HG02973 (cell line): Measurements from ENCODE around the gene KCTD16.

ENCODE experiments used
- ATAC-seq: cut with Tn5 transposase; IDR thresholded peaks from one replicate; pipeline ENCODE4 v1.9.1; 2021; ENCODE audit warnings: moderate library complexity; ENCODE audit not compliant: unreplicated experiment

The KCTD16 gene

DNA sequence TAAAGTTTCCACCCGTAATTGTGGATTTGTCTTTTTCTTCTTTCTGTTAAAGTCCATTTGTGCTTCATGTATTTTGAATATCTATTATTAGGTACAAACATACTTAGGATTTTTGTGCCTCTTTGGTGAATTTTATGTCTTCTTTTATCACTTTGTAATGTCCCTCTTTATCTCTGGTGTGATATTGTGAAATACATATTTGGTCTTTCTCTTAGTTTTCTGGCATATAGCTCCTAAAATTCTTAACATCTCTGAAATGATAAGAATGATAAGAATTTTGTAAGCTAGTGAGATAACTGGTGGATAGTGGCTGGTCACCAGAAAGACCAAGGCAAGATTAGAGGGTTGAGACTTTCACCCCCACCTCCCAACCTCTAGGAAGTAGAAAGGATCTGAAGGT is 111.1 kb downstream of the KCTD16 start:
- no peak for ATAC-seq

DNA sequence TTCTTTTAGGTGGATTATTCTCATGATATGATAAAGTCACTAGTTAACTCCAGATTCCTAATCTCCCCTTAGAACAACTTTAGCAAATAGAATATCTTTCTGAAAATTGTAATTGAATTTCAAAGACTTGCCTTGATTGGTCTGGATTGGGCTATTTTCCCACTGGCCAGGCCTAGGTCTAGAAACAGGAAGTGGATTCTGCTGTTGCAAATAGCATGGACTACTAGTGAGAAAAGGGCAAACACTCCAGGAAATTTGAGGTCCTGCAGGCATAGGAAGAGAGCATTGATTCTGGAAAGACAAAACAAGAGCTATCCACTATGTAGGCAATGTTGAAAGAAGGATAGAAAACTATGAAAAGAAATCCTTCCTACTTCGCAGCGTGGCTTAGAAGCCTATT is 113.4 kb downstream of the KCTD16 start:
- ATAC-seq = no peak

DNA sequence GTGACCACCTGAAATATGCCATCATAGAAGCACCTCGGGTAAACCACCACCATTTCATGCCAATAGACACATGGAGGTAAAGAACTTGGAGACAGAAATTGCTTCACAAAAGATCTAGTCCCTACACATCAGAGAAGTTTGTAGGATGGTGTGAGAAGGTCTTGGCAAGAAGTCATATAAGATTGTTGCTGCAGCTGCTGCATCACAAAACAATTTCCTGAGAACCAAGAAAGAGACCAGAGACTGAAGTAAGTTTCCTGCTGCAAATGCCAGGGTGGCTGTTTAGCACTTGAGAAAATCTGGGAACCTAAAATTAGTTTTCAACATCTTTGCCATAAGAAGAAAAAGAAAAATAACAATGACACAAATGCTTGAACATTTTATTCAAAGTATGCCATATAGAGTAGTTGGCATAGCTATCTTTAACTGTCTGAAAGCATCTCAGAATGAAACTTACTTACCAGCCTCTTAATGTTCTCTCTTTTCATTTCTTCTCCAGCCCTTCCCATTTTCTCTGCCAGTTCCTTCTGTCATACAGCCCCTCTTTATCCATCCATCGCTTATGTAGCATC is 114.3 kb downstream of the KCTD16 start:
- ATAC-seq = no peak

DNA sequence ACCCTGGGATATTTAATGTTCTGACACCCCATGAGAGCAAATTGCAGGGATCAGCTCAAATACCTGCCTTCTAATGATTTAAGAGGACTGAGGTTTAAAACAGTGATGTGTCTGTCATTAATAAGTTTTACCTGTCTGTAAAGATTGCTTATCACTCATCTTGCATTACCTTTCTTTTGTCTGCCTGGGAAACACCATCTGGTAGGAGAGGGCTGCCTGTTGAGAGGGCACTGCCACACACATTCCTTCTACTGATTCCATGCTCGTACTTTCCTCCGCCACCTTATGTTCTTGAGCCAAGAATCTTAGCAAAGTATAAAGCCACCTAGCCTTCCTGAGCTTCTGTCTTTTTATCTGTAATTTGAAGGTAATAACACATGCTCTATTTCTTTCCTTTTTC is 118.6 kb downstream of the KCTD16 start:
- ATAC-seq = no peak

DNA sequence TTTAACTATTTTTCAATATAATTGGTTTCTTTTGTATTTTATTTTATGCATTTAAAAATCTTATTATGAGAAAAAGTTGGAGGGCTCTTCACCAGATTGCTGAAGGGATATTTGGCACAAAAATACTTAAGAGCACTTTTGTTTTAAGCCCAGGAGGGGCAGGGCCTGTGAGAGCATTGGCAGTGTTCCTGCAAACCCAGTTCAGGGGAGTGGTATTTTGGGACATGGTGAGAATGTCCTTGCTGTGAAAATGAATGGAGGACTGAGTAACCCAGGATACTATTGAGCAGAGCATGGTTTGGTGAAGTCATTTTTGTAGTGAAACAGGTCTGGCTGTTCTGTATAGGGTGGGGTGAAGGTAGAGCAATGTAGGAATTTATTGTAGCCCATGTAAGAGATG is 121.4 kb downstream of the KCTD16 start:
- no peak for ATAC-seq

DNA sequence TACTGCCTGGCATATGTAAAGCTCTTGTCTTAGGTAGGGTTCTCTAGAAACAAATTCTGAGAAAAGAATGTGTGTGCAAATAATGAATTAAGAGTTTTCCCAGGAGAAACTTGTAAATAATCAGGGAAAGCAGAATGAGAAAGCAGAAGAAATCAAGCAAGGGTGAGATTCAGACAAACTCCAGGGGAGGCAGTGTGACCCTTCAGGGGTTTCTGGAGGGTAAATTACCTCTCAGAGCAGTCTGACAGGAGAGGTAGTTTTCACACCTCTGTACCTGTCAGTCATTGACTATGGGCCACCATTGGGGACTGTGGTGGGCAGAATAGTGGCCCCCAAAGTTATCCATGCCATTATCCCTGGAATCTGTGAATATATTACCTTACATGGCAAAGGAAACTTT is 124.6 kb downstream of the KCTD16 start:
- no peak for ATAC-seq

DNA sequence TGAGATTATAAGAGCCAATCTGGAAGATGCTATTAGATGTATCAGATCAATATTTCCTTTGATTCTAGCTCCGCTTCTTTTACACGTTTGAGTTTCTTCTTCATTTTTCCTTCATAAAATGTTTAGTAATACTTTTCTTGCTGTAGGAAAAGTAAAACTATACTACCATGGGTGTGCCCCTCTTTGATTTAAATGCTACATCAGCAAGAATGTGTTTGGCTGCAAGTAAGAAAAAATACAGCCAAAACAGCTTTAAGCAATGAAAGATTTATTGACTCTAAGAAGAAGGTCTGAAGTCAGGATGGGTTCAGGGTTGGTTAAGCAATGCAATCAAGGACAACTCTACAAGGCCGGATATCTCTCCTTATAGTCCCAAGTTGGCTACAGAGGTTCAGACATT is 126.4 kb downstream of the KCTD16 start:
- no peak for ATAC-seq

DNA sequence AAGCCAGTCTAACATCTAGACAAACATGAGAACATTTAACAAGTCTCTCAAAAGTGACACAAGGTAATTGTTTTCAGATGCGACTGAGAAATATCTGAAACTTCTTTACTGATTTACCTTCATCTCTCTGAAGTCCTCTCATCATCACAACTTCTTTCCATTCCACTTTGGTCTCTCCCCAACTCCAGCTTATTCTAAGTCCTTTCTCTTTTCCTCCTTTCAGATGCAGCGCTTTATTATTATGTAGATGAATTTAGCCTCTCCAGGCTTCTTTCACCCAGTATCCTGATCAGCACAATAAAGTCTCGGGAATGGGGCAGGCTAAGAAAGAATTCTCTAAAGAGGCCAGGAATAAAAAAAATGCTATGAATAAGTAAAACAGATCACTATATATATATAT is 128.0 kb downstream of the KCTD16 start:
- no peak for ATAC-seq

DNA sequence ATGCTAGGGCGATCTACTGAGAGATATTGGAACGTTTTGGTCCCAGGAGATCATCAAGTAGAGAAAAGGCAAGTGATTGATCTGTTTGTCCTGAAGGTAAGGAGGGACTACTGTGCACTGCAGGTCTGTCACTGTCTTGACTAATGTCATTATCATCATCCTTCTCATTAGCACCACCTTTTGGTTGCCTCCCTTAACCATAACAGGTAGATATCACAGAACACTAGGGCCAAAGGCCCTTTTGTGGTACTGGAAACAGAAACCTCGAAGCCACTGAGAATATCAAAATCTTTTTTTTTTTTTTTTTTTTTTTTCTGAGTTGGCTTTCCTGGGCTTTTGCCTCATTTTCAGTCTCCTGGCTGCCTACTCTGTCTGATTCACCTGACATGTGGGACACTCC is 134.0 kb downstream of the KCTD16 start:
- no peak for ATAC-seq

DNA sequence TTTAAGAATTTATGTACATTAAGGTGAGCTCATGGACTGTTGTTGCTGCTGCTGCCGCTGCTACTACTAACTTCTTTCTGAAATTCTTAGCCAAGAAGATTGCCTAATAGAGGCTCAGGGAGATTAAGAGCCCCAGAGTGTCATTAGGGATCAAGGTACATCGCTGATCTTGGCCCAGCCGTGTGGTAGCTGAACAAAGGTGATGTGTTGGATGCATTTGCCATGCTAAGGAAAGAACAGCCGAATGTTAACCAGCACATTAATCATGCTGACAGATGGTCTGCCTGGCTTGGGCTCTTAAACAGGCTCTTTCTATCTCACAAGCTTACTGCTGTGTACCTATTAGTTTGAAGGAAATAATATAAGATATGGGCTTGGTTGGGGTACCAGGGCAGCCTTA is 137.1 kb downstream of the KCTD16 start:
- ATAC-seq = no peak

DNA sequence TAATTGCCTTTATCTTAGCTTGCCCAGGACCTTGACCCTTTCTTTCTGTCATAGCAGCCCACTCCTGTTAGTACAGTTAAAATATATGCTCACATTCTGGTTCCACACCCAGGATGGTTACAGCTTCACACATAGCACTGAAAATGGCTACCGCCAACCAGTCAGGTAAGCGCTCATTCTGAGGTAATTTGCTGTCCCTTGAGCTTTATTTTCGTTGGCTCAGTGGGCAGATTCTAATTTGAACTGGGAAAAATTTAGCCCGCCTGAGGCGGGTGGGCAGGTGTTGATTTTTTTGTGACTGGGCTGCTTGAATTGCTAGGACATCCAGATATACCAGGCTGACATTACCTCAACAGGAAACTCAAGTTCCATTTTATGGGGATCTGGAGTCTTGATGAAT is 137.5 kb downstream of the KCTD16 start:
- no peak for ATAC-seq

DNA sequence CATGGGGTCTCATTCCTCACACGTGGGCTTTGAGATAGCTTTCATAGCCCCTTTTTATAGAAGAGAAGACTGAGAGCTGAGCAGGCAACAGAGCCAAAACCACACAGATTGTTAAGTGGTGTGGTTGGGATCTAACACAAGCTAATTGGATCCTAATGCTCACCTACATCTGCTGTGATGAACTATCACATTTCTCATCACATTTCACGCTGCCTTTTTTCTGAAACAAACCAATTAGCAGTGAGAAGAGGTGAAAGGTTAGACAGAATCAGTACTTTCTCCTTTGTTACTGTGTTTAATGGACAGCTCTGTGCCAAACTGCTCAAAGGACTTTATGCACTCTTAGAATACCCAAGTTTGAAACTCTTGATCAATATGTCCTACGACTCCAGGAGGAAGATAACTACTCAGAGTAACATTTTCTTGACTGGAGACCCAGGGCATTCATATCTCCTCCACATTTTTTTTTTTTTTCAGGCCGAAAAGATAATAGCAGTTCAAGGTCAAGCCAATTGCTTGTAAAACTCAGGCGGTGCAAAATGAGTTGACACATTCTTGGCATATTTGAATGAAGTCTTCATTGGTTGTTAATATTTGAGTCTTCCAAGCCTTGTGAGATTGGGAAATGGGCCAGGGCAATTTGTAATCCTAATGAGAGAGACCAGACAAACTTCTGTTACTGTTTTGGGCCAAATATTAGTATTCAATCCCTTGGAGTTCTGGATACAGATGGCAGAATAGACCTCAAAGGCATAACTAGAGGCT is 138.4 kb downstream of the KCTD16 start:
- no peak for ATAC-seq

DNA sequence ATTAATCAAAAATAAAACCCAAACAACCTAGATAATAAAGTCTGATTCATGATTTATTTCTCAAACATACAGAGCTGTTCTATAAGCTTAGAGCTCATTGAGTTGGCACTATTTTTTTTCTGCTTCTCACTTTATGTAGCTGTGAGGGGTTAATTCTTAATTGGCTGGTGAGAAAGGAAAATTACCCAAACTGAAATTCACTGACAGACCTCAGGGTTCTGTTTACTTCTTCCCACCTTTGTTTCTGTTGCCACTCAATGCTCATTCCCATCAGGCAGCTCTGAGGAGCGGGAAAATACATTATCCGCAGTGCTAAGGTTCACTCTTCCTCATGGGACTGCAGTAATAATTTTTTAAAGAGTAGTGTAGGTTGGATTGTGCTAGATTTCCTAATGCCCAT is 139.9 kb downstream of the KCTD16 start:
- no peak for ATAC-seq

DNA sequence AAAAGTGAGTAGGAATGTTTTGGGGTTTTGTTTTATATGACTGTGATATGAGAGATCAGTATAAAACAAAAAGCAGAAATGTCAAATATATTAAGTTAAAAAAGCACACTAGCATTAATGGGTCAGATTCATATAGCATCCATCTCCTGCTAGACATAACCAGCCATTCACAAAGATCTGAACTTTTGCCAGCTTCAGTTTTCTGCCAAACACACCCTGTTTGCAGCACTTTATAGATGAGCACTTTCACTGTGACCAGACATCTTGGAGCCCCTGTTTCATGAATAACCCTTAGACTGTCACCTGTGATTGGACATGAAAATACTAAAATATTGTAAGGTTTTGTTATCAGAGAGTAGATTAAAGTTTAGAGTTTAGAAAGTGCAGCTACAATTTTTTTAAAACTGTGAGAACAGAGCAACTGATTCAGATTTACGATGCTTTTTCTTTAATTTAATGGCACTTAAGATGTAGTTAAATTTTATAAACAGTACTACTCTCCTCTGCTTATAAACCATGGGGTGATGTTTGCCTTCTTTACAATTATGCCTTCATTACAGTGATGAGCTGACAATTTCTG is 142.6 kb downstream of the KCTD16 start:
- no peak for ATAC-seq

DNA sequence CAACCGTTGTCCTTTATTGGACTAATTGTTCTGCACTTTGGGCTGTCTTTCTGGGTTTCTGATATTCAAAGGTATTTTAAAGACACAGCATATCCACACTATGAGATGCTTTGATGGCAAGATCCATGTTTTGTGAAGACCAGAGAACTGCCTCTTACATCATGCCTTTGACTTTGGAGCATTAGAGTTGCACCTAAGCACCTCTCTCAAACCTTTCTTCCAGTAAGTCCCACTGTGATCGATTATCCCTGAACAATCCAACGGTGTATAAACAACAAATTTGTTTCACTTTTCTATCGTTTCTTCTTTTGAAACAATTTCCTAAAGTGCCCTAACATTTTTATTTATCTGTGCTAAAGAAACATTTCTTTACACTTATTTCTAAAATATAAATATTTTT is 144.4 kb downstream of the KCTD16 start:
- no peak for ATAC-seq

DNA sequence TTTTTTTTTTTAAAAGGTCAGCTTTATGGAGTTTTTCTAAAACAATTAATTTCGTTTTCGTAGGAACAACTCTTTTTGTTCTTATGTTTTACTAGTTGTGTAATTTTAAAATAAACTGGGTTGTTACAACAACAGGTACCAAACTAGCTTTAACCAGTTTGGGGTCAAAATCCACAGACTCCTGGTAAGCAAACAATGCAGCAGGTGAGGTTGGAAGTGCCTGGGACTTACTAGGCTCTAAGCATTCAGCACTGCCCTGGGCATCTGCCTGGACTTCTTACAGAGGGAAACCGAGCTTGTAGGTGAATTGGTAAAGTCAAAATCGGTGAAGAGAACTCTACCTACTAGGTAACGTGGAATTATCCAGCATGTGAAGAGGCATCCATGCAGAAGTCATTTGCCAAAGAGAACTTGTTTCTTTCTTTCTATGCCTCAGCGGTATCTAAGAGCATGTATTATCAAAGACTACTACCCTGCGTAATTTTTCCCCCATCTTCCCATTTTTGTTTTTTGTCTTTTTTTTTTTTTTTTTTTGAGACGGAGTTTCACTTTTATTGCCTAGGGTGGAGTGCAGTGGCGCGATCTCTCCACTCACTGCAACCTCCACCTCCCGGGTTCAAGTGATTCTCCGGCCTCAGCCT is 145.4 kb downstream of the KCTD16 start:
- ATAC-seq = no peak

DNA sequence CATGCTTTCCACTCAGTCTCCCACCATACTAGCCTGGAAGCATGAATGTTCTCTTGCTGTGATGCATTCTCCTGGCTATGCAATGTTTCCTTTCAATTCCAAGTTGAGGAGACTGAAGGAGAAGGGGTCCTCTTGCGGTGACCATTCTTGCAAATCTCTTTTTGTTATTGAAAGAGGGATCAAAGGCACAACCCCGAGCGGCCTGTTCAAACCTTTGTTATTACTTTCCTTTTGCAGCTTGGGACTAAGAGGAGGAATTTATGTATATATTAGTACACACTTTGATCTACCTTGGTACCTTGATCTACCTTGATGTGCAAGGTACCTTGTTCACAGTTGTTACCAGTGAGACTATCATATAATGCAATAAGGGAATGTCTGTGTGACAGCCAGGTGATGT is 147.3 kb downstream of the KCTD16 start:
- no peak for ATAC-seq

DNA sequence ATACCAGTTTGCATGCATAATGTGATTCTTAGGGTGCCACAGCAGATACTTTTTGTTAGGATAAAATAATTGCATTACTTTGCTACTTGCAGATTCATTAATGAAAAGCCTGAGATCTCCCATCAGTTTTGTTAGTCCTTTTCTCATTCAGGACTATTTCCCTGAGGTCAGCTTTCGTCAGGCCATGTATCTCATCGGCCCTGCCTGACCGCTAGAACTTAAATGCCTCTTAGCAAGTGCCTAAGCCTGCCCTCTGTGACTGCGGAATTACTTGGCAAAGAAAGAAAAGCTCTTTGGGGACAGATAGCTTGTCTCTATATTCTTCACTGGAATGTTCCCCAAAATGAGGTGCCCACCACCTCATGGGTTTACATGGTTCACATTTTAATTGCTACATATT is 147.8 kb downstream of the KCTD16 start:
- no peak for ATAC-seq

DNA sequence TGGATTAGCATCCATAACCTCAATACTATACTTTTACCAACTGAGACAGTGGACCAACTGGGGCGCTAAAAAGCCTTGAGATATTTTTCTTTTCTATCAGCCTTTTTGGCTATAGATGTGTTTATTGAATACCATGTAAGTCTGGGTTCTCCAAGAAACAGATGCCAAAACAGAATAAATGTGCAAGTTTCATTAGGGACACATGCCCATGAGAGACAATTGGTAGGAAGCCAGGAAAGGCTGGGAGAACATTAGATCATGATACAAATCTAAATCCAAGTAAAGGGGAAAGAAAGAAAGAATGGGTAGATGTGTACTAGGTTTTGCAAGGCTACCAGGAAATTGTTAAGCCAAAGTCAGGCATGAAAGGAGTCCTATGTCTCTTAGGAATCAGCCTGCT is 152.5 kb downstream of the KCTD16 start:
- ATAC-seq = no peak

DNA sequence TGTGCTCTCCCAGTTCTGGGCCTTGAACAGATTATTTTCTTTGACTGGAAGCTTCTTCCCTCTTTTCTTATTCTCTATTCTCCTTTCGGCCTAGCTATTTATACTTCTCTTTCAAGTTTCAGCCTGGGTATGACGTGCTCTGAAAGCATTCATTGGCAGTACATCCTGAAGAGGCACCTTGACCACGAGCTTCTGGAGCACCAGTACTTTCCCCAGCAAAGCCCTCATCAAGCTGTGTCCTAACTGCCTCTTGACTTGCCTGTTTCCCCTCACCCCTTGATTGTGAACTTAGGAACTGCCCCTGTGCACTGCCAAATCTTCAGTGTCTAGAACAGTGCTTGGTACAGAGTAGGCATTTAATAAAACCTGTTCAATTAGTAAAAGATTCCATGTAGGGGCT is 154.9 kb downstream of the KCTD16 start:
- no peak for ATAC-seq

DNA sequence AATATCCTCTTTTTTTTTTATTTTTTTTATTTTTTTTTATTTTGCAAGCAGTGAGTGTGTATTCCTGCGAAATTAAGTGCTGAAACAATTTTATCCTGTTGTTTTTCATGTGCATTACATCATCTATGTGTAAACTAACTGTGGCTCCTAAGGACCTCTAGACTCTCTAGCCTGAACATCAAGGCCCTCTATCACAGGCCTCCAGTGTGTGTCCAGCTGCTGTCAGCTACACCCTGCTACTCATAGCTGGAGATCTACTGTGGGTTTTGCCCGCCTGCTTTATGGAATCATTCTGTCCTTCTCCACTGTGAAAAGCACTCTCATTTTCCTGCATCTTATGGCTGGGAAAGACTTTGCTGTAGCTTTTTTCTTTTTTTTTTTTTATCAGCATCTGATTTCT is 157.8 kb downstream of the KCTD16 start:
- no peak for ATAC-seq

DNA sequence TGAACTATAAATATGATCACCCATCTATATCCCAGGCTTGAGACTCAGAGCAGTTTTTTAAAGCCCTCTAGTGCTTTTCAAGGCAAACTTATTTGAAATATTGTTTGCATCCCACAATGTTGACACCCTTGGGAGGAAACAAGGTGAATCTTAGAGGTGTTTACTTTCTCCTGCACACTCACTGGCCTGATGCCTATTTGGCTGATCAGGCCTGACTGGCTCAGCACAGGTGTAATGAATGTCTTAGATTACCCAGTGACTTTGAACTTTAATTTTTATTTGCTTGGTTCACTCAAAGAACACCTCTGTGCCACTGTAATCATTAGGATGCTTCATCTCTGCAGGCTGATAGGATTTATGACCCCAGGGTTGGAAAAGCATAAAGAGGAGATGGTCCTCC is 158.3 kb downstream of the KCTD16 start:
- no peak for ATAC-seq
